B cell (primary cell): ENCODE results near the gene ZNF518B. TPM values are rescaled to one million over a fixed set of nuclear protein-coding genes. Genes with fewer than 3 reads are reported as not detected.

Experiments used
- ATAC-seq: fragments of 200-7000 bp; cut with Tn5 transposase; one replicate; pipeline ENCODE4 v1.10.0; 2021; ENCODE audit warnings: low read depth, mild to moderate bottlenecking, moderate number of reproducible peaks, moderate library complexity
- CTCF ChIA-PET: fragments of 350-600 bp; sonication (Branson Sonifier 250); formaldehyde crosslinking; loops from one replicate; lab custom pipeline; 2021; ENCODE audit warnings: antibody characterized with exemption, inconsistent platforms; lab: Charles Lee
- POLR2A ChIA-PET: fragments of 350-600 bp; sonication (Branson Sonifier 250); formaldehyde crosslinking; loops from one replicate; lab custom pipeline; 2021; ENCODE audit warnings: antibody characterized with exemption; lab: Charles Lee
- DNase-seq: peaks from one replicate; pipeline ENCODE4 v3.0.0; 2013
- H2AFZ ChIP-seq: 2 replicates; pipeline ENCODE4 v1.6.1; 2012; ENCODE audit warnings: mild to moderate bottlenecking, low read depth, low read length; ENCODE audit not compliant: insufficient read depth, poor library complexity, severe bottlenecking
- H3K27ac ChIP-seq, 2 donors: 1 replicate in 1 of 2; 2 replicates in 1 of 2; pipeline ENCODE4 v1.5.1; 2012 to 2013; ENCODE audit warnings: low read length in 2 of 2, mild to moderate bottlenecking in 2 of 2, moderate library complexity in 1 of 2
- H3K27me3 ChIP-seq, 4 experiments: fragments of 200-600 bp in 1 of 4; sonication (generic) in 1 of 4; replicated peaks in 1 of 4; 1 replicate in 2 of 4; 2 replicates in 2 of 4; pipeline versions ENCODE4 v1.6.1 to v1.7.0; 2013 to 2016; ENCODE audit warnings: low read length in 3 of 4, mild to moderate bottlenecking in 2 of 4, mixed read lengths in 1 of 4, moderate library complexity in 1 of 4; ENCODE audit not compliant: insufficient read depth in 4 of 4, control insufficient read depth in 3 of 4; ENCODE audit errors: control extremely low read depth in 1 of 4
- H3K36me3 ChIP-seq, 2 experiments: replicated peaks in 1 of 2; 1 replicate in 1 of 2; 2 replicates in 1 of 2; pipeline versions ENCODE4 v1.6.1 to v1.7.1; 2013; ENCODE audit warnings: low read length in 1 of 2; ENCODE audit not compliant: insufficient read depth in 2 of 2, control insufficient read depth in 1 of 2; ENCODE audit errors: control extremely low read depth in 1 of 2, extremely low read depth in 1 of 2
- H3K4me1 ChIP-seq, 2 donors: fragments of 200-600 bp in 1 of 2; sonication (generic) in 1 of 2; 1 replicate in 1 of 2; 2 replicates in 1 of 2; pipeline versions ENCODE4 v1.5.1 to v1.6.1; 2013 to 2017; ENCODE audit warnings: low read length in 2 of 2; ENCODE audit not compliant: control insufficient read depth in 2 of 2, insufficient read depth in 2 of 2
- H3K4me2 ChIP-seq: replicated peaks from 2 replicates; pipeline ENCODE3; 2012; ENCODE audit warnings: mild to moderate bottlenecking, low read depth, low read length; ENCODE audit not compliant: poor library complexity, severe bottlenecking
- H3K4me3 ChIP-seq, 5 experiments: fragments of 200-600 bp in 1 of 5; sonication (generic) in 1 of 5; 1 replicate in 3 of 5; 2 replicates in 2 of 5; pipeline versions ENCODE4 v1.5.1 to v1.7.0; 2011 to 2016; ENCODE audit warnings: low read length in 4 of 5, mild to moderate bottlenecking in 4 of 5, low read depth in 2 of 5, control low read depth in 1 of 5, moderate library complexity in 1 of 5; ENCODE audit not compliant: insufficient read depth in 1 of 5; ENCODE audit errors: control extremely low read depth in 1 of 5, extremely low read depth in 1 of 5
- H3K79me2 ChIP-seq: fragments of 200-600 bp; sonication (generic); one replicate; pipeline ENCODE4 v1.6.0; 2016; ENCODE audit warnings: low read length; ENCODE audit not compliant: control insufficient read depth, insufficient read depth
- H3K9ac ChIP-seq: fragments of 200-600 bp; sonication (generic); 2 replicates; pipeline ENCODE4 v1.6.1; 2017; ENCODE audit warnings: mild to moderate bottlenecking, low read length, moderate library complexity
- H3K9me3 ChIP-seq, 3 donors: one replicate each; pipeline versions ENCODE4 v1.6.1 to v1.7.1; 2013; ENCODE audit warnings: low read length in 2 of 3; ENCODE audit not compliant: control insufficient read depth in 2 of 3, insufficient read depth in 1 of 3; ENCODE audit errors: control extremely low read depth in 1 of 3
- H4K20me1 ChIP-seq: 2 replicates; pipeline ENCODE4 v1.6.0; 2012; ENCODE audit warnings: mild to moderate bottlenecking, low read length; ENCODE audit not compliant: insufficient read depth, control insufficient read depth, poor library complexity, severe bottlenecking
- H3K27ac Mint-ChIP-seq: one replicate; pipeline ENCODE4 v1.8.0; 2021; ENCODE audit warnings: mixed read lengths
- H3K27me3 Mint-ChIP-seq: one replicate; pipeline ENCODE4 v1.8.0; 2021; ENCODE audit warnings: mixed read lengths
- H3K4me1 Mint-ChIP-seq: one replicate; pipeline ENCODE4 v1.8.0; 2021; ENCODE audit warnings: mixed read lengths
- H3K4me3 Mint-ChIP-seq: one replicate; pipeline ENCODE4 v1.8.0; 2021; ENCODE audit warnings: mixed read lengths
- H3K9me3 Mint-ChIP-seq: one replicate; pipeline ENCODE4 v1.8.0; 2022; ENCODE audit warnings: mixed read lengths; ENCODE audit not compliant: insufficient read depth
- CTCF ChIP-seq: fragments of 200-600 bp; IDR thresholded peaks from one replicate; pipeline ENCODE4 v1.8.0; 2022; ENCODE audit warnings: antibody characterized with exemption, mild to moderate bottlenecking
- EZH2 ChIP-seq: IDR thresholded peaks from 2 replicates; pipeline ENCODE4 v1.6.1; 2012; ENCODE audit warnings: borderline replicate concordance, low read depth, mild to moderate bottlenecking, moderate library complexity, low read length; ENCODE audit not compliant: insufficient read depth, poor library complexity, severe bottlenecking
- WGBS: methylation state at CpG from one replicate; pipeline ENCODE4 v1.1.5; 2013; ENCODE audit warnings: missing lambda C conversion rate; ENCODE audit not compliant: insufficient coverage; 5-methylcytosine and 5-hydroxymethylcytosine counted together
- intact Hi-C: fragments of 100-400 bp; cut with micrococcal nuclease; formaldehyde crosslinking; loops from one replicate; pipeline ENCODE4 v1.10.0; 2022
- polyA plus RNA-seq: library from polyadenylated mRNA; depleted of rRNA; stranded (reverse); fragments of >200 nt; gene quantifications from 2 replicates; pipeline ENCODE4 v1.2.3, GENCODE V29; 2012
- total RNA-seq, 2 donors: library from RNA; stranded (reverse); fragments of 120-200 nt in 1 of 2; gene quantifications; 1 replicate in 1 of 2; 2 replicates in 1 of 2; pipeline versions ENCODE4 v1.2.3 to v1.2.4, GENCODE V29; 2013 to 2022

The ZNF518B gene
- total and polyA plus RNA-seq, 2 donors (not counting 1 experiment from before 2014, with no cell fraction given): 9.1 to 39.8 TPM

- no peaks in the 10 kb centered on the region for H3K36me3 ChIP-seq
- H3K27me3 Mint-ChIP-seq: peaks cover 22% of the 10 kb centered on the region
- no peaks in the 10 kb centered on the region for H3K4me1 Mint-ChIP-seq
- CTCF ChIA-PET: no interaction called here
- H3K79me2 ChIP-seq: no peaks in the 10 kb centered on the region
- no peak for TF ChIP-seq EZH2
- no peak for TF ChIP-seq CTCF
- H3K4me3 Mint-ChIP-seq: no peak overlapping the region
- no peak overlapping the region for H2AFZ ChIP-seq
- H3K9me3 ChIP-seq: no peaks in the 10 kb centered on the region
- H3K9ac ChIP-seq: no peak overlapping the region
- no CpG with 5 or more reads among the region's 5 CpGs for WGBS
- H3K4me1 ChIP-seq: no peaks in the 10 kb centered on the region
- H3K27me3 ChIP-seq: no peaks in the 10 kb centered on the region
- H3K4me2 ChIP-seq: no peak overlapping the region
- ATAC-seq (no peak), DNase-seq (no peak)
- intact Hi-C loops: no loop called here
- H3K9me3 Mint-ChIP-seq: no peaks in the 10 kb centered on the region
- H3K27ac Mint-ChIP-seq: no peak overlapping the region
- H3K27ac ChIP-seq: no peak overlapping the region
- no peaks in the 10 kb centered on the region for H4K20me1 ChIP-seq
- POLR2A ChIA-PET: no interaction called here
- H3K4me3 ChIP-seq: no peak overlapping the region
Measured at GRCh38 chr4:10490996-10491395, 33.8 kb upstream of the ZNF518B start.

- Histone ChIP-seq H2AFZ (no peak overlapping the region), H3K27me3 (no peaks in the 10 kb centered on the region), H3K4me3 (no peak overlapping the region), H3K36me3 (no peaks in the 10 kb centered on the region), H3K9me3 (no peaks in the 10 kb centered on the region), H3K27ac (no peak overlapping the region), H3K9ac (no peak overlapping the region), H3K79me2 (no peaks in the 10 kb centered on the region), H3K4me1 (no peaks in the 10 kb centered on the region), H4K20me1 (no peaks in the 10 kb centered on the region), H3K4me2 (no peak overlapping the region)
- no peak for DNase-seq
- no peak for ATAC-seq
- no peak overlapping the region for H3K27ac Mint-ChIP-seq
- no peaks in the 10 kb centered on the region for H3K4me1 Mint-ChIP-seq
- TF ChIP-seq EZH2 (no peak), CTCF (no peak)
- no peaks in the 10 kb centered on the region for H3K9me3 Mint-ChIP-seq
- H3K27me3 Mint-ChIP-seq: peaks cover 19% of the 10 kb centered on the region
- WGBS: 92% methylated on average over 2 of the region's 5 CpGs
- no peak overlapping the region for H3K4me3 Mint-ChIP-seq
- intact Hi-C loops: no loop called here
- CTCF ChIA-PET: no interaction called here
- POLR2A ChIA-PET: no interaction called here
Measured at GRCh38 chr4:10482913-10483312, 25.7 kb upstream of the ZNF518B start.
